Right hindlimb (tissue), 1 donor: Measurements from ENCODE around the gene RUVBL2.
A peak's percentile ranks its signal among the peaks of the same experiment; 100 is the strongest.
"Not testable (repeated sequence)": the region's sequence is repeated elsewhere in the genome, so short reads cannot be mapped to it uniquely, and the experiment has no call there.

ENCODE experiments used
- DNase-seq: peaks from one replicate; pipeline ENCODE4 v3.0.0-alpha.2; 2018

The RUVBL2 gene

GRCh38 chr19:49050376-49051033 lies 56.8 kb downstream of the RUVBL2 start:
- DNase-seq = not testable (repeated sequence)

GRCh38 chr19:49056101-49056901 lies 62.6 kb downstream of the RUVBL2 start:
- peak; percentile 60 for DNase-seq

- DNase-seq = not testable (repeated sequence)
These were observed 63.4 kb downstream of the RUVBL2 start for GRCh38 chr19:49056902-49057596.

DNA sequence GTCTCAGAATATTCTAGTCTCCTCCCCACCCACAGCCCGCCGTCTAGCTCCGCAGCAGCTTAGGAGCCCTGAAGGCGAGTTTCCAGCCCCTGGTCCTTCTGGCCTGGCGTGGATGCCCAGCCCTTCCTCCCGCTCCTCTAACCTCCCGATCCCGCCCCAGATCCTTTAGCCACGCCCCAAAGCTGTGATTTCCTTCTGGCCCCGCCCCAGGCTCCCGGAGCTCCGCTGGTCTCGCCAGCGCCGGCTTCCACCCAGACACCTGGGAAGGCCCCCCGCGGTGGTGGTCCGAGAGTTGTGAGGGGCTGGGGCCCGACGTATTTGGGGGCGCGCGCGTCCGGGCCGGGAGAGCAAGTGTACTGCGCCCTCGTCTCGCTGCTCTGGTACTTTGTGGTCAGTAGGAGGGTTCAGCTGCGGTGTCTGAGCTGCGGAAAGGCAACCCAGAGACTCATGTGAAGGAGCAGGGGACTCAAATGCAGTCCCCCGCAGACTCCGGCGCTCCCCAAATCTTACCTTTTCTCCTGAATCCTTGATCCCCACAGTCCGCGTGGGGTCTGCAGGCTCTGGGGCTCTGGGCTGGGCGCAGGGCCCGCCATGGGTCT lies 64.0 kb downstream of the RUVBL2 start, which contains the start of gene CGB7:
CGB7 (minus strand) TSS at position 114 of the 599 bp plus-strand sequence. CDS start 2,374 bp downstream, outside the sequence.
- DNase-seq = peak; percentile 59

GRCh38 chr19:49058562-49058961 lies 64.9 kb downstream of the RUVBL2 start:
- DNase-seq = no peak

DNA sequence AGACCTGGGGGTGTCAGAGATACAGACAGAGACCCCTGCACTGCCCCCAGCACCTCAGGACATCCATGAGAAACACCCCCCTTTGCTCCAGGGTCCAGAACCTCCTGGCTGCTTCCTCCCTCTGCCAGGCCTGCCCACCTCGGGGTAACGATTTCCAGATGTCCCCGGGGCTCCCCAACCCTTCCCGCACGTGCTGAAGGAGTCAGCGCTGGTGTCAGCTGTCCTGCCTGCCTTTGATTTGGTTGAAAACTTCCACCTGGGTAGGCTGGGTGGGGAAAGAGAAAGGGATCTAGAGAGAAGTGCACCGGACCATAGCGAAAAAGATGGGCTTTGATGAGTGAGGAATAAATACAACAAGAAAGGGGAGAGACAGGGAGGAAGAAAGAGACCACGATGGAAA lies 65.4 kb downstream of the RUVBL2 start:
- no peak for DNase-seq

DNA sequence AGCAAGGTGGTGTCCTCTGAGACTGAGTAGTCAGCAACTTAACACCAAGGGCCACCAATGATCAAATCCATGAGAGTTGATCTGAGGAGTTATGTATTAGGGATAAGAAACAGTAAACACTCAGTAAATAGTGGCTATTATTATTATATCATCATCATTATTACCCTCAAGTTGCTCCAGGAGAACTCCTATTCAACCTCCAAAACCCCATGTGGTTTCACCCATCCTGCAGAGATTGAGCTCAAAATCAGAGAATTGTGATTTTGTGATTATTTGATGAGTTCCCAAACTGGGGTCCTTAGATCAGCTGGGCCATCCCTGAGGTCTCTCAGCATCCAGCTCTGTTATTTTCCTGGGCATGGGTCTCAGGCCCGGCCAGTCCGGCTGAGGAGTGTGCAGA lies 67.3 kb downstream of the RUVBL2 start:
- DNase-seq = no peak

DNA sequence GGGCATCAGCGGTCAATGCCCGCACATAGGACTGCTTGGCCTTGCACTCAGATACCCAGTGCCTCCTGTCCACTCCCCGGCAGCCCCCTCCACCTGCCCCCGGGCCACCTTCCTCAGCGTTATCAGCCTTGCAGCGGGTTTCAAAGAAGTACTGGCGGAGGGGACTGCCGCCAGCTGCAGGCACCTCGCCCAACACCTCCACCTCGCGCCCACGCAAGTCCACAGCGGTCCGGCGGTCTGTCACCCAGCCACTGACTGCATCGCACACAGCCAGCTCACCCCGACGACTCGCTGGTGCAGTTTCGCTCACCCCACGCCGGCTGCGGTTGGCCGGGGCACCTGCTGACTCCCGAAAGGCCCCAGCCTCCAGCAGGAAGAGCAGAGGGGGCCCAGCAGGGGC lies 67.8 kb downstream of the RUVBL2 start:
- no peak for DNase-seq

DNA sequence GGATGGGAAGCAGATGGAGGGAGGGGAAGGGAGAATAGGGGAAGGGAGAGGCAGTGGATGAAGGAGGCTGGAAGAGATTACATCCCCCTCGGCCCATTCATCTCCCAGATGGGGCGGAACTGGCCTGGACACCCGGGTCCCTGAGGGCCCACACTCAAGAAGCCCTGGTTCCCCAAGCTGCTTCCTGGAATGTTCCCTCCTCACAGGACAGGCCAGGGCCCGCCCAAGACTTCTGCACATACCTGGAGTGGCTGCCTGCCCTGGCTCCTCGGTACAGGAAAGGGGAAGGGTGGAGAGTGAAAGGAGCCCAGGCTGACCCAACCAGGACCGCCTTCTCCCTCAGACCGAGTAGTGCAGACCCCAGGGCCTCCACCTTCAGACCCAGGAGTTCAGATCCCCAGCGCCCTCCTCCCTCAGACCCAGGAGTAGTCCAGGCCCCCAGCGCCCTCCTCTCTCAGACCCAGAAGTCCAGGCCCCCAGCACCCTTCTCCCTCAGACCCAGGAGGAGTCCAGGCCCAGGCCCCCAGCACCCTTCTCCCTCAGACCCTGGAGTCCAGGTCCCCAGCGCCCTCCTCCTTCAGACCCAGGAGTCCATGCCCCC lies 70.4 kb downstream of the RUVBL2 start:
- DNase-seq = no peak

DNA sequence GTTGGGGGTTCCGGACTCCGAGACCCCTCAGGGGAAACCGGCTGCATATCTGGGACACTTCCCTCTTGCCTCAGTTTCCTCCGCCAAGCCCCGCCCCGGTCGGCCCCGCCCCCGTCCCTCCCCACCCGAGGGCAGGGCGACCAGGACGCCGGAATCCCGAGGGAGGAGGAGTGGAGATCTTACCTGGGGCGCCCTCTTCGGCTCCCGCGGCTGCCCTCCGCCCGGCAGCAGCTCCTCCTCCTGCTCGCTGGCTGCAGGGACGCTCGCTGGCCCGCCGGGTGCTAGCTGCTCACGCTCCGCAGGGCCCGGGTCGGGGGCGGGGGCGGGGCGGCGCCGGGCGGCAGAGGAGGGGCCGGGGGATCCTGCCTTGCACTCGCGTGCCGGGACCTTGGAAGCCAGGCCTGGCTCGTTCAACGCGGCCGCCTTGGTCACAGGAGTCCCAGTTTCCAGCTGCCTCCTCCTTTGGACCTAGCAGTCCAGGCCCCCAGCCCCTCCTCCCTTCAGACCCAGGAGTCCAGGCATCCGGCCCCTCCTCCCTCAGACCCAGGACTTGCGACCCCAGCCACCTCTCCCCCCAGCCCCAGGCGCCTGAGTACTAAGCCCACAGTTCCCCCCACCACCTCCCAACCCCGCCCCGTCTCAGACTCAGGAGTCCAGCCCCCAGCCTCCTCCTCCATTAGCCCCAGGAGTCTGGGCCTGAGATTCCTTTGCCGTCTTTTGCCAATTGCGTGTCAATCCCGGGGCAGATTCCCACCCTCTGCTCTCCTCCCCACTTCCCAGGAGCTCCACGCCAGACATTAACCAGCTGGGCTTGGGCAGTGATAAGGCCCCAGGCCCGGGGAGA lies 71.3 kb downstream of the RUVBL2 start, which contains the start of gene NTF4:
NTF4 (minus strand) TSS at position 51 of the 844 bp plus-strand sequence. CDS start 2,821 bp downstream, outside the sequence.
- peak; percentile 53 for DNase-seq
